Fibroblast of skin of scalp (primary cell): ENCODE results near the gene NDOR1.
A peak's percentile ranks its signal among the peaks of the same experiment; 100 is the strongest.
"Not testable (repeated sequence)": the region's sequence is repeated elsewhere in the genome, so short reads cannot be mapped to it uniquely, and the experiment has no call there.

Source experiments
- DNase-seq: peaks from one replicate; pipeline ENCODE4 v3.0.0-alpha.2; 2013

Gene NDOR1

DNA sequence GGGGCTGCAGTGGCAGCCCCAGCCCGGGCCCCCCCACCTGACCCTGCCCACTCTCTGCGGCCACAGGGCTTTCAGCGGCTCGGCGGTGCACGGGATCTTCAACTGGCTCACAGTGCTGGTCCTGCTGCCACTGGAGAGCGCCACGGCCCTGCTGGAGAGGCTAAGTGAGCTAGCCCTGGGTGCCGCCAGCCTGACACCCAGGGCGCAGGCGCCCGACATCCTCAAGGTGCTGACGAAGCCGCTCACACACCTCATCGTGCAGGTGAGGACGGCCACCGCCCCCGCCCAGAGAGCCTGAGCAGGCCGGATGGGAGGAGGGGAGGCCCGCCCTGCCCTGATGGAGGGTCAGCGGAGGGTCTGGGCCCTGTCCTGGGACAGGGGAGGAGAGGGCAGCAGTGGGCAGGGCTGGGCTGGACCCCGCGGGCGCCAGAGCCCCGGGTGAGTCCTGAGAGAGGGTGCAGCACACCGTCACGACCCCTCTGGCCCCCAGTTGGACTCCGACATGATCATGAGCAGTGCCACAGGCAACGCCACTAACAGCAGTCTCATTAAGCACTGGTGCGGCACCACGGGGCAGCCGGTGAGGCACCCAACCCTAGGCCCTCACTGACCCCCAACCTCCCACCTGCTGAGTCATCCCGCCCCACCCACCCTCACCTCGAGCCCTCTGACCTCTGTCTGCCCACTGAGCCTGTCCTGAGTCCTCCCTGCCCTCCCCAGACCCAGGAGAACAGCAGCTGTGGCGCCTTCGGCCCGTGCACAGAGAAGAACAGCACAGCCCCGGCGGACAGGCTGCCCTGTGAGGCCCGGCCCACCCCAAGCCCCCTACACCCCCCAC, 27.9 kb downstream of the NDOR1 start:
- DNase-seq = no peak

DNA sequence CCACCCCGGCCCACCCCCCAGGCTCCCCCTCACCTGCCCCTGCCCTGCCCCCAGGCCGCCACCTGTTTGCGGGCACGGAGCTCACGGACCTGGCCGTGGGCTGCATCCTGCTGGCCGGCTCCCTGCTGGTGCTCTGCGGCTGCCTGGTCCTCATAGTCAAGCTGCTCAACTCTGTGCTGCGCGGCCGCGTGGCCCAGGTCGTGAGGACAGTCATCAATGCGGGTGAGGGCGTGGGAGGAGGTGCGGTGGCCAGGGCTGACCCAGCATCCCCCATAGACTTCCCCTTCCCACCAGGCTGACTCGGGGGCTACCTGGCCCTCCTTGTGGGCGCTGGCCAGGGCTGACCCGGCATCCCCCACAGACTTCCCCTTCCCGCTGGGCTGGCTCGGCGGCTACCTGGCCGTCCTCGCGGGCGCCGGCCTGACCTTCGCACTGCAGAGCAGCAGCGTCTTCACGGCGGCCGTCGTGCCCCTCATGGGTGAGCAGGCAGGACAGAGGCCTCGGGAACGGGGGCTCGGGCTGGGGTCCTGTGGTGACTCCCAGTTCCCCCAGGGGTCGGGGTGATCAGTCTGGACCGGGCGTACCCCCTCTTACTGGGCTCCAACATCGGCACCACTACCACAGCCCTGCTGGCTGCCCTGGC, 28.7 kb downstream of the NDOR1 start:
- no peak for DNase-seq

DNA sequence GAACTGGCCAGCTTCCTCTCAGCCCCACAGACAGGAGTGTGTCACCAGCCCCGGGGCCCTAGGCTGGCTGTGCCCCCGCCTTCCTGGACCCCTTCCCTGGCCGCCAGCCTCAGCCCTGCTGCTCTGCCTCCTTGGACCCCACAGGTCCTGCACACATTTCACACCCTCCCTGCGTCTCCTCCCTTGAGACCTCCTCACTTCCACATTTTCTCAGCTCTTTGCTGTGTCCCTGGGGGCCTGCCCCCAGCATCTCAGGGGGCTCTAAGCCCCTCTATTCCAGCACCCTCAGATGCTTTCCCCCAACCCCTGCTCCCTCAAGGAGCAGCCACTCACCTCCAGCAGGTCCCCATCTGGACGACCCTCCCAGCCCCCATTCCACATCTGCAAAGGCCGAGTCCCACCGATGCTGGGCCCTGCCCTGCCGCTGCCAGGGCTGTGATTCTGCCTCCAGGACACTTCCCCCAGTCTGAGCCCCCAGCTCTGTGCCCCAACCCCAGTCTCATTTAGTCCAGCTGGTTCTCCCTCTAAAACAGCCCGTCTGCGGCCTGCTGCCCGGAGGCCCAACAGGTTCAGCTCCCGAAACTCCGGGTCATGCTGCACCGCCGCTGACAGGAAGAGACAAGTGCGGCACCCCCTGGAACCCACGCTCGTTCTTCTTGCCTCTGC, 29.4 kb downstream of the NDOR1 start:
- no peak for DNase-seq

DNA sequence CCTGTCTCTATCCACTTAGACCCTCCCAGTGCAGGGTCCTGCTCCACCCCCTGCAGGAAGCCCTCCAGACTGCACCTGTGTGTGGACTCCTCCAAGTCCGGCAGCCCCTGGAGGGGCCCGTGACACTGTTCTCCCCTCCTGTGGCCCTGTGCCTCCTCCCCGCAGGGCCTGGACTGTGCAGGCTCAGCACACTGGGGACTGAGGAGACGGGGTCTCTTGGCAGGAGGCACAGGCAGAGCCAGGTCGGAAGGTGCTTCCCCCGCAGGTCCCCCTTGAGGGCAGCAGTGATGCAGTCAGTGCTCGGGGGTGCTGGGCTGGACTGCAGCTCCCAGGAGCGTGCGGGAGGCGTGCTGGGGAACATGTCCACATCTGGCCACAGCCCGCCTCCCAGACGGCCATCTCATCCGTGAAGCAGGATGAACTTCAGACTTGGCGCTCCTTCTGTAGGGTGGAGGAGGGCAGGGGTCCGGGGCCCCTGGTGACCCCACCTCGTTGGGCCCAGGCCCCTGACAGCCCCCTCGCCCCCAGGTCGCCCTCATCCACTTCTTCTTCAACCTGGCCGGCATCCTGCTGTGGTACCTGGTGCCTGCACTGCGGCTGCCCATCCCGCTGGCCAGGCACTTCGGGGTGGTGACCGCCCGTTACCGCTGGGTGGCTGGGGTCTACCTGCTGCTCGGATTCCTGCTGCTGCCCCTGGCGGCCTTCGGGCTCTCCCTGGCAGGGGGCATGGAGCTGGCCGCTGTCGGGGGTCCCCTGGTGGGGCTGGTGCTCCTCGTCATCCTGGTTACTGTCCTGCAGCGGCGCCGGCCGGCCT, 30.1 kb downstream of the NDOR1 start:
- DNase-seq = no peak

DNA sequence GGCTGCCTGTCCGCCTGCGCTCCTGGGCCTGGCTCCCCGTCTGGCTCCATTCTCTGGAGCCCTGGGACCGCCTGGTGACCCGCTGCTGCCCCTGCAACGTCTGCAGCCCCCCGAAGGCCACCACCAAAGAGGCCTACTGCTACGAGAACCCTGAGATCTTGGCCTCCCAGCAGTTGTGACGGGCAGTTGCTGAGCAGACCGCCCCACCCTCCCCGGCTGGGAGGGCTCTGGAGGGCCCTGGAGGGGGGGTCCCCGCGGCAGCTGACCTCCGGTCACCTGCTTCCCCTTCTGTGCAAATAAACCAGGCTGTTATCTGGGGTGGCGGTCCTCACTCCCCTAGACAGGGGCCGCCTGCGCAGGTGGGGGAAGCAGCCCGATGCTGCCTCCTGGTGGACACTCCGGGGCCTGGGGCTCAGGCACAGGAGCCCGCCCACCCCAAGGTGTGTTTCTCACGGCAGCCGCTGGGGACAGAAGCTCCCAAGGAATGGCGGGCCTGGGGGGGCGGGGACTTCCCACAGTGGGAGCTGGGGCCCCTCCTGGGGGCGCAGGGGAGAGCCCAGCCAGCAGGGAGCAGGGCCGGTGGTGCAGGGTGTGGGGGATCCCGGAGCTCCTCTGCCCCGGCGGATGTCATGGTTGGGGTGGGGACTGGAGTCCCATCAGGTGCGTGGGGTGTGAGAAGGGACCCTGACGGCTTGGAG, 30.9 kb downstream of the NDOR1 start:
- peak; percentile 76 for DNase-seq

DNA sequence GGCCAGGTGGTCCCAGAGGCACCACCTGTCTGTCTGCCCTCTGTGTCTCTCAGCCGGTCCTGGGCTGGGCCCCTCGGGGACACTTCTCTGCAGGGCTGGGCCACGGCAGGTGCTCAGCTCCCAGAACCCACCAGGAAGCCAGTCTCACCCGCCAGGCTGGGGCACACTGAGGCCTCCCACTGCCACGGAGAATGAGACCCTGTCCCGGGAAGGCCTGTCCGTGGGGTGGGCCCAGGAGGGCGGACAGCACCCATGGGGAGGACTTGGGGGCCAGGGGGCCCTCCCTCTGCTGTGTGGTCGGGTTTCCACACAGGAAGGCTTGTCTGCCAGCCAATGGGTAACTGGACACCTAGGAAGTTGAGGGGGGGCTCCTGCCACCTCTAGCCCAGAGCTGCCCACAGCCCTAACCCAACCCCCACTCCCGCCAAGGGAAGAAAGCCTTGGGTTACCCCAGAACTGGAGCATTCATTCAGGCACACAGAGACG, 31.5 kb downstream of the NDOR1 start:
- DNase-seq = no peak

DNA sequence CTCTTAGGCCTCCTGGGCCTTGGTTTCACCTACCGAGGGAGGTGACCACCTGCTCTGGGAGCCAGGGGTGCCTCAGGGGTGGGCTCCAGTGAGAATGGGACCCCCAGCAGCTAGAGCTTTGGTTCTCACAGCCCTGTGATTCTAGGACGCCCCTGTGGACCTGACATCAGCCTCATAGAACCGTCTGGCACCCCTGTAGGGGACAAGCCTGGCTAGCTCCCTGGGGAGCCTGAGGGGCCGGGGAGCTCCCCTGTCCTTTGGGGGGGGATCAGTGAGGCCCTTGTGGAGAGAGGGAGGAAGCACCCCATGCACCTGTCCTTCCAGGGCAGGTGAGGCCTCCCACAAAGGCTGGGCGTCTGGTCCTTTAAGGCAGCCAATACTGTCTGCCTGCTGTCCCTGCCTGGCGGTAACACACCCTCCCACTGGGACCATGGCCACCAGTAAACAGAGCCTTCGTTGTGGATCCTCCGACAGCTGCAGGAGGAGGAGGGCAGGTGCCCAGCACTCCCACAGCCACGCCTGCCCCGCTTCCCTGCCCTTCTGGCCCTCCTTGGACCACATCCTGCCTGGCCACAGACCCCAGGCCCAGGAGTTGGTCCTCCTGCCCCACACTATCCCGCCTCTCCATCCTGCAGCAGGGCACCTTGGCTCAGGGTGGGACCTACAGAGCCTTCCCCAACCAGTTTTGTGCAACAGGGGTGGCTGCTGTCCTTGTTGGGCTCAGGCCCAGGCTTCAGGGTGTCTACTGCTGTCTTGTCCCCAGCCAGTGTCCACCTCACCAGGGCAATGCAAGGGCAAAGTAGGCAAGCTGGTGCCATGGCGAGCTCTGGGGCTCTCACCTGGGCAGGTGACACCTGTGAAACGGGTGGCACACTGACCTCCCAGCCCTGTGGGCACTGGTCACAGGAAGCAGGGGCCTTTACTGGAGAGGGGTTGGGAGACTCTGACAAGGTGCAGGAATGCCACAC, 32.5 kb downstream of the NDOR1 start:
- DNase-seq = no peak

DNA sequence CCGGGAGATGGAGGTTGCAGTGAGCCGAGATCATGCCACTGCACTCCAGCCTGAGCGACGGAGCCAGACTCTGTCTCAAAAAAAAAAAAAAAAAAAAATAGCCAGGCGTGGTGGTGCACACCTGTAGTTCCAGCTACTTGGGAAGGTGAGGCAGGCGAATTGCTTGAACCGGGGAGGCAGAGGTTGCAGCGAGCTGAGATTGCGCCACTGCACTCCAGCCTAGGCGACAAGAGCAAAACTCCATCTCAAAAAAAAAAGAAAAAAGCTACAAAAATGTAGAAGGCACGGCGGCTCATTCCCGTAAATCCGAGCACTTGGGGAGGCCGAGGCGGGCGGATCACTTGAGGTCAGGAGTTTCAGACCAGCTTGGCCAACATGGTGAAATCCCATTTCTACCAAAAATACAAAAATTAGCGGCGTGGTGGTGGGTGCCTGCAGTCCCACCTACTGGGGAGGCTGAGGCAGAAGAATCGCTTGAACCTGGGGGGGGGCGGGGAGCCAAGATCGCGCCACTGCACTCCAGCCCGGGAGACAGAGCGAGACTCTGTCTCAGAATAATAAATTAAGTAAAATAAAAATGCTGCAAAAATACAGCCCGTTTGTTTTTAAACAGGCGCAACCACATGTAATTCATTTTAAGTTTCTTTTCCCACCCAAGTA, 34.2 kb downstream of the NDOR1 start:
- DNase-seq = not testable (repeated sequence)

DNA sequence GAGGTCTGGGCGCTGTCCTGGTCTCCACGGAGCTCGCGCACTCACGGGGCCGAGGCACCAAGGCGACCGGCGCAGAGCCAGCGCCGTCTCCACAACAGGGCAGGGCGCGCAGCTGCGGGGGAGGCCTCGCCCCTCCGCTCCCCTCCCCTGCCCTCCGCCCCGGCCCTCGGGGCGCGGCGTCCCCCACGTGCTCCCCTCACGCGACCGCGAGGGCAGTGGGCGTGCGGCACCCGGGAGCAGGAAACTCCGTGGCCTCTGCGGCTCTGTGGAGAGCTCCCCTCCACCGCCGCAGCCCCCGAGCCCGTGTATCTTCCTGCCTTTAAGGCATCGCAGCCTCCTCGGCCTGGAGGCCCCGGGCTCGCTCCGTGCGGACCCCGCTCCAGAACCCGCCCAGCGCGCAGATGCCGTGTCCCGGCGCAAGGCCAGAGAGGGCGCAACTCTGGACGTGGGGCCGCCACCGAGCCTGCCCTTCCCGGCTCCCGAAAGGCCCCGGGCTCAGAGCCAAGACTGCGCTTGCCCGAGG, 34.9 kb downstream of the NDOR1 start:
- DNase-seq = peak; percentile 70

DNA sequence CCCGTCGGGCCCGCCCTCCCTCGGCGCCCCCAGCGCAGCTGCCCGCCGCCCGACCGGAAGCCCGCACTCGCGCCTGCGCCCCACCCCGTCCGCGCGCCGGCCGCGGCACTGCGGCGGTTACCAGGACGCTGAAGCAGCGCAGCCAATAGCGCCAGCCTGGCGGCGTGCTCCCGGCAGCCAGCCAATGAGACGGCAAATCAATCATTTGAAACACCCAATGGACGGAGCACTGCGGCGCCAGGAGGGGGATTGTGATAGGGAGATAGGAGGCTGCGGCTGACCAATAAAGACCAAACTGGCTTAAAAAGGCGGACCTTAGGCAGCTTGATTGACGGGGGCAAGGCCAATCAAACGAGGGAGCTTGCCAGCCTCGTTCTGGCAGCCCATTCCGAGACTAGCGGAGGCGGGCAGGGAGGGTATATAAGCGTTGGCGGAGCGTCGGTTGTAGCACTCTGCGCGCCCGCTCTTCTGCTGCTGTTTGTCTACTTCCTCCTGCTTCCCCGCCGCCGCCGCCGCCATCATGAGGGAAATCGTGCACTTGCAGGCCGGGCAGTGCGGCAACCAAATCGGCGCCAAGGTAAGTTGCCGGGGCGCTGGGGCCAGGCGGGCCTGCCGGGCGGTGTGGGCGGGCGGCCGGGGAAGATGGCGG, 35.5 kb downstream of the NDOR1 start, which contains the start of gene TUBB4B:
TUBB4B (plus strand) TSS at position 447 of the 649 bp plus-strand sequence; CDS start at position 521, 74 bp downstream.
- DNase-seq = peak; percentile 100

DNA sequence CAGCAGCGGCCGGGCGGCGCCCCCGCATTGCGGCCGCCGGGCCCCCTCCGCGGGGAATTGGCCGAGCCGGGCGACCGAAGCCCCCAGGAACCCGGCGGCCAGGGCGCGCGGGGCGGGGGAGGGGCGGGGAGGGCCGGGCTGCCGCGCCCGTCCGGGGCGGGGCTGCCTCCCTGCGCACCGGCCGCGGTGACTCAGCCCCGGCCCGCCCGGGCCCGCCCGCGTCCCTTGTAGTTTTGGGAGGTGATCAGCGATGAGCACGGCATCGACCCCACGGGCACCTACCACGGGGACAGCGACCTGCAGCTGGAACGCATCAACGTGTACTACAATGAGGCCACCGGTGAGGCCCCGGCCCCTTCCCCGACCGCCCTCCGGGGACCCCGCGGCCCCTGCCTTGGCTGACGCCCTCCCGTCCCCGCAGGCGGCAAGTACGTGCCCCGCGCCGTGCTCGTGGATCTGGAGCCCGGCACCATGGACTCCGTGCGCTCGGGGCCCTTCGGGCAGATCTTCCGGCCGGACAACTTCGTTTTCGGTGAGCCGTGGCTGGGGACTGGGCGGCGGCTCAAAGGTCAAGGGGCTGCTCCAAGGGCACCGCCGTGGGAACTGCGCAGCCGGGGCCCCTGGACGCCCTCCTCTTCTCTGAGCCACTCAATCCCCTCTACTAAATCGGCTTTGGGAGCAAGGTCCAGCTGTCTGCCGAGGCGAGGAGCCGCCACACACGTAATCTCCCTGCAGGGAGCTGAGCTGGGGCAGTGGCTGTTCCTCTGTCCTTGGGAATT, 36.2 kb downstream of the NDOR1 start:
- DNase-seq = peak; percentile 50

DNA sequence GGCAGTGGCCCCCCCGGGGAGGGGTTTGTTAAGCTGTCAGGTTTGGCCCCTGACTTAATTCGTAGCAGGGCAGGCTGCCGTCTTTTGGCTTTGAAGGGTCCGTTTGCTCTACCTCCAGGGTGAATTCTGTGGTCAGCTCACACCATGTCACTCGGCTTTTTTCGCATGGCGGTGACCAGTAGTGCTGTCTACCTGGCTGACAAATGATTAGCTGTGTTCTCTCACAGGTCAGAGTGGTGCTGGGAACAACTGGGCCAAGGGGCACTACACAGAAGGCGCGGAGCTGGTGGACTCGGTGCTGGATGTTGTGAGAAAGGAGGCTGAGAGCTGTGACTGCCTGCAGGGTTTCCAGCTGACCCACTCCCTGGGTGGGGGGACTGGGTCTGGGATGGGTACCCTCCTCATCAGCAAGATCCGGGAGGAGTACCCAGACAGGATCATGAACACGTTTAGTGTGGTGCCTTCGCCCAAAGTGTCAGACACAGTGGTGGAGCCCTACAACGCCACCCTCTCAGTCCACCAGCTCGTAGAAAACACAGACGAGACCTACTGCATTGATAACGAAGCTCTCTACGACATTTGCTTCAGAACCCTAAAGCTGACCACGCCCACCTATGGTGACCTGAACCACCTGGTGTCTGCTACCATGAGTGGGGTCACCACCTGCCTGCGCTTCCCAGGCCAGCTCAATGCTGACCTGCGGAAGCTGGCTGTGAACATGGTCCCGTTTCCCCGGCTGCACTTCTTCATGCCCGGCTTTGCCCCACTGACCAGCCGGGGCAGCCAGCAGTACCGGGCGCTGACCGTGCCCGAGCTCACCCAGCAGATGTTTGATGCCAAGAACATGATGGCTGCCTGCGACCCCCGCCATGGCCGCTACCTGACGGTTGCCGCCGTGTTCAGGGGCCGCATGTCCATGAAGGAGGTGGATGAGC, 37.0 kb downstream of the NDOR1 start:
- no peak for DNase-seq

DNA sequence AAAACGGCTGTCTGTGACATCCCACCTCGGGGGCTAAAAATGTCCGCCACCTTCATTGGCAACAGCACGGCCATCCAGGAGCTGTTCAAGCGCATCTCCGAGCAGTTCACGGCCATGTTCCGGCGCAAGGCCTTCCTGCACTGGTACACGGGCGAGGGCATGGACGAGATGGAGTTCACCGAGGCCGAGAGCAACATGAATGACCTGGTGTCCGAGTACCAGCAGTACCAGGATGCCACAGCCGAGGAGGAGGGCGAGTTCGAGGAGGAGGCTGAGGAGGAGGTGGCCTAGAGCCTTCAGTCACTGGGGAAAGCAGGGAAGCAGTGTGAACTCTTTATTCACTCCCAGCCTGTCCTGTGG, 37.7 kb downstream of the NDOR1 start:
- not testable (repeated sequence) for DNase-seq

DNA sequence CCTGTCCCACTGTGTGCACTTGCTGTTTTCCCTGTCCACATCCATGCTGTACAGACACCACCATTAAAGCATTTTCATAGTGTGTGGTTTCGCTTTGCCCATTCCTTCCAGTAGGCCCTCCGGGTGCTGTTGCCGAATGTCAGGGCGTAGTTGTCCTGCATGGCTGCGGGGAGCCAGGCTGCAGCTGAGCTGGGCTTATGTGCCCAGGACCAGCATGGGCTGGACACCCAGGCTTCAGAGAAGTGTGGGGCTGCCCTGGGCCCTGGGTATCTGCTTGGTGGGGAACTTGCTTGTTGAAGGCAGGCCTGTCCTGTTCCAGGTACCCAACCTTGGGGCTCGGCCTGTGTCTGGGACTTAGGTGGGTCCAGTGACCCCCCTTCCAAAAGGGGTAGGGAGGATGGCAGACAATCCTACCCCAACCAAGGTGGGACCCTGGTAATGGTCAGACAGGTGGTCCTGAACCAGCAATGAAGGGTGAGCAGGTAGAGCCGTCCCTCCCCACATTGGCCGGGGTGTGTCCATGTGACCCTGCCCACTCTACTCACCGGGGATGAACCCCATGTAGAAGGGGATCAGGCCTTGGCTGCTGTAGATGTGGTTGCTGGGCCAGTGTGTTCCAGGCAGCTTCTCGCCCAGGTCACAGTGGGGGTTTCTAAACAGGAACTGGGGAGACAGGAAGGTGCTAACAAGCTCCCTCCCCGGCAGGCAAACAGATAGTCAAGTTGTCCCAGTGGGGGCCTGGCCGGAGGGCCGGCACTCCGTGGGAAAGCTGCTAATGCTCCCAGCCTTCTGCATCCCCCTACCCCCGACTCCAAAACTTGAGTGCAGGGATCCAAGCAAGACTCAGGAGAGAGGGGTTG, 38.4 kb downstream of the NDOR1 start:
- DNase-seq = no peak

DNA sequence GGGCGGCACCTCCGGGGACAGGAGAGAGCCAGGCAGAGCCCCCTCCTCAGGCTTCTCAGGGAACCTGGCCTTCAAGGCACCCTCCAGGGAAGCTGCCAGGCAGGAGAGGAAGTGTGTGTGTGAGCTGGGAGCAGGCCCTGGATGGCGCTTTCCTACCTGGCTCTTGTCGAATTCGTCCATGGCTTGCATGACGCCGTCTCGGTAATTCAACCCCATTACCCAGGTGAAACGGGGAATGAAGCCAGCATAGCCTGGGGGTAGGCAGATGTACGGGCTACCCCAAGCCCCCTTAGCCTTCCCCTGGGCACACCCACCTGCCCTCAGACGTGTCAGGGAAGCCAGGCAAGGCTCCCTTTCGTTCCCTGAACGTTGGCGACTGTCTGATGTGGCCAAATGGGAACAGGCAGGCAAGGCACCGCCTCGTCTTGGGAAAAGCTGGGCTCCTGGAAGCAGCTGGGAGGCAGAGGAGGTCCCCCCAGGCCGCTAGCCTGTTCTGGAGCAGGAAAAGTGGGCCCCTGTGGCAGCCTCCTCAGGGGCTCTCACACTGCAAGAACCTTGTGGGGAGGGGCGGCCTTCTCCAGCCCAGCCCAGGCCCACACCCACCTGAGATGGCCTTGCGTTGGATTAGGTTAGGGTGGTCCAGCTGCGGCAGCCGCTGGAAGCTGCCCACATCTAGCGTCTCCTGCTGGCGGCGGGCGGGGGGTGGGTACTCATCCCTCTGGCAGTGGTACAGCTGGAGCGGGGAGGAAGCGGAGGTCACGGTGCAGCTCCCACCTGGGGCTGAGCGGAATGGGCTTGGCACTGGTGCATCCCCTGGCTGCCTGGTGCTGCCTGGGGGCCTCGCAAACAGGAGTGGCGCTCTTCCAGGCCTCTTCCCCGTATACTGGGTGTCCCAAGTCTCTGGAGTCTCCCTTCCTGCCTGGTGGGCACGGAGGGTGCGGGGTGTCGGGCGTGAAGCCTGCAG, 39.3 kb downstream of the NDOR1 start:
- DNase-seq = no peak
